ENCODE measurements around the gene JUNB. TPM values are rescaled to one million over a fixed set of nuclear protein-coding genes. Genes with fewer than 3 reads are reported as not detected.

The JUNB gene
- total RNA-seq, 2 experiments from 2014 or later, result 292 to 299 TPM

DNA sequence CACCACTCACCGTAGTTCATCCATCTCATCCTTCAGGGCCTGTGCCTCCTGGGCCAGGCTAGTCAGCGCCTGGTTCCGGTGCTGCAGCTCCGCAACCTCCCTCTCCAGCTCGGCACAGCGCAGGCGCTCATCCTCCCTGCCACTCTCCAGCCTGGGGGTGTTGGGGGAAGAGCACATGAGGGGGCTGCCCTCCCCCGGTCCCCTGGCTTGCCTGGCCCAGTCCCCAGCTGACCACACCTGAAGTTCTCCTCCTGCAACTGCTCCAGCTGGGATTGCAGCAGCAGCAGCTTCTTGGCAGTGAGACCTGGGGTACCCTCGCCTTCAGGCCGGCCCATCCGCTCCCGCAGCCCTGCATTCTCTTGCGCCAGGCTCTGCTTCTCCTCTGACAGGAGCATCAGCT lies 20.4 kb upstream of the JUNB start:
- intact Hi-C loops (cut with micrococcal nuclease), result no loop called here
- CTCF ChIA-PET, result interaction anchor here (5.9 to 17.4 kb wide), 2 partner anchors 13 to 26 kb away, joined by 62 to 480 read pairs; partner anchors contain the start of genes JUNB, PRDX2 and THSD8
- ATAC-seq, result no peak
- no peak for DNase-seq
- TF ChIP-seq, protein P1, sequence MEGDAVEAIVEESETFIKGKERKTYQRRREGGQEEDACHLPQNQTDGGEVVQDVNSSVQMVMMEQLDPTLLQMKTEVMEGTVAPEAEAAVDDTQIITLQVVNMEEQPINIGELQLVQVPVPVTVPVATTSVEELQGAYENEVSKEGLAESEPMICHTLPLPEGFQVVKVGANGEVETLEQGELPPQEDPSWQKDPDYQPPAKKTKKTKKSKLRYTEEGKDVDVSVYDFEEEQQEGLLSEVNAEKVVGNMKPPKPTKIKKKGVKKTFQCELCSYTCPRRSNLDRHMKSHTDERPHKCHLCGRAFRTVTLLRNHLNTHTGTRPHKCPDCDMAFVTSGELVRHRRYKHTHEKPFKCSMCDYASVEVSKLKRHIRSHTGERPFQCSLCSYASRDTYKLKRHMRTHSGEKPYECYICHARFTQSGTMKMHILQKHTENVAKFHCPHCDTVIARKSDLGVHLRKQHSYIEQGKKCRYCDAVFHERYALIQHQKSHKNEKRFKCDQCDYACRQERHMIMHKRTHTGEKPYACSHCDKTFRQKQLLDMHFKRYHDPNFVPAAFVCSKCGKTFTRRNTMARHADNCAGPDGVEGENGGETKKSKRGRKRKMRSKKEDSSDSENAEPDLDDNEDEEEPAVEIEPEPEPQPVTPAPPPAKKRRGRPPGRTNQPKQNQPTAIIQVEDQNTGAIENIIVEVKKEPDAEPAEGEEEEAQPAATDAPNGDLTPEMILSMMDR (IDR thresholded peaks at IDR 0.05), result no peak
- Mint-ChIP-seq H3K27ac (no peak overlapping the region), H3K4me1 (ENCODE audit: low read depth) (peaks cover 13% of the 10 kb centered on the region), H3K4me3 (no peak overlapping the region), H3K9me3 (no peaks in the 10 kb centered on the region), H3K27me3 (no peaks in the 10 kb centered on the region), H3K36me3 (ENCODE audit: low read depth) (peaks cover 2% of the 10 kb centered on the region)
- POLR2A ChIA-PET, result interaction anchor here (1.2 kb wide), 1 partner anchor 21 kb away, joined by 3 read pairs; the partner anchor contains the start of gene JUNB

DNA sequence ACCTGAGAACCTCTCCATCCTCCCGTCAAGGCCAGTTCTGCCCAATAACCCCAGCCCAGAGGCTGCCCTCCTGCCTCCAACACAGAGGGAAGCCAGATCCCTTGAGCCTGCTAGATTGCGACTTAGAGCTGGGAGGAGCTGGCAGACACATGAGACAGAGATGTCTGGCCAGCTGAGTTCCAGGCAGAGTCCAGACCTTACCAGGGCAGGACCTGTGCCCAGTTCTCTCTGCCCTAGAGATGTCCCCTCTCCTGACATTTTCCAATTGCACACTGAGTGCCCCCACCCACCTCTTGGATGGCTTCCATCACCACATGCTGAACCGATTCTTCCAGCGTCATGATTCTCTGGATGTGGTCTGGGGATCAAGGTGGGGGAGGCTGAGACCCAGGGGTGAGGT lies 19.0 kb upstream of the JUNB start:
- POLR2A ChIA-PET, result interaction anchor here (0.9 to 1.6 kb wide), 5 partner anchors 14 to 39 kb away, joined by 3 to 5 read pairs (median 3); partner anchors contain the start of genes GET3 and JUNB

DNA sequence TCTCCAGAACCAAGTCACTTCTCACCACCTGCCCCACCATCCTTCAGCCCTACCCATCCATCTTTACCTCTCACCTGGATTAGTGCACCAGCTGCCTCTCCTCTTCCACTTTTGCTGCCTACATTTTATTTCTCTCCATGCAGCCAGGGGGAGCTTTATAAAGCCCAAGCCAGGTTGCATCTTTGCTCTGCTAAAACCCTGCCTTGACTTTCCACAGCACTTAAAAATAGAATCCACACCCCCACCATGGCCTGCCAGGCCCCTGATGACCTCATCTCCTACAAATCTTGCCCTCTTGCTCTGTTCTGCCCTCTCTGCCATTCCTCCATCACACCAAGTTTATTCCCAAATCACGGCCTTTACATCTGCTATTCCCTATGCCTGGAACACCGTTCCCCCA lies 17.7 kb upstream of the JUNB start:
- intact Hi-C loops (cut with micrococcal nuclease), result no loop called here
- TF ChIP-seq, protein P1 (IDR thresholded peaks at IDR 0.05), result no peak
- DNase-seq (no peak), ATAC-seq (no peak)
- Mint-ChIP-seq H3K36me3 (ENCODE audit: low read depth) (no peaks in the 10 kb centered on the region), H3K4me3 (peak overlapping the region; percentile 2), H3K9me3 (no peaks in the 10 kb centered on the region), H3K4me1 (ENCODE audit: low read depth) (peaks cover 23% of the 10 kb centered on the region), H3K27me3 (no peaks in the 10 kb centered on the region), H3K27ac (peak overlapping the region; percentile 3)
- CTCF ChIA-PET, result interaction anchor here (0.9 to 5.9 kb wide), 9 partner anchors 8 to 192 kb away, joined by 3 to 62 read pairs (median 5); partner anchors contain the start of genes PRDX2 and THSD8
- POLR2A ChIA-PET, result interaction anchor here (0.6 to 3.0 kb wide), 5 partner anchors 16 to 48 kb away, joined by 3 to 15 read pairs (median 4); partner anchors contain the start of genes GET3 and JUNB

More for the DNA sequence above, 19.0 kb upstream of the JUNB start:
- H3K4me3 Mint-ChIP-seq, result no peak overlapping the region
- TF ChIP-seq, protein P1 (IDR thresholded peaks at IDR 0.05), result no peak
- peaks cover 16% of the 10 kb centered on the region for H3K4me1 Mint-ChIP-seq (ENCODE audit: low read depth)
- no peaks in the 10 kb centered on the region for H3K36me3 Mint-ChIP-seq (ENCODE audit: low read depth)
- ATAC-seq (no peak), DNase-seq (no peak)
- intact Hi-C loops (cut with micrococcal nuclease), result no loop called here
- H3K27me3 Mint-ChIP-seq, result no peaks in the 10 kb centered on the region
- CTCF ChIA-PET, result interaction anchor here (1.2 to 5.9 kb wide), 5 partner anchors 9 to 193 kb away, joined by 4 to 62 read pairs (median 5); partner anchors contain the start of genes PRDX2 and THSD8
- no peak overlapping the region for H3K27ac Mint-ChIP-seq
- H3K9me3 Mint-ChIP-seq, result no peaks in the 10 kb centered on the region

DNA sequence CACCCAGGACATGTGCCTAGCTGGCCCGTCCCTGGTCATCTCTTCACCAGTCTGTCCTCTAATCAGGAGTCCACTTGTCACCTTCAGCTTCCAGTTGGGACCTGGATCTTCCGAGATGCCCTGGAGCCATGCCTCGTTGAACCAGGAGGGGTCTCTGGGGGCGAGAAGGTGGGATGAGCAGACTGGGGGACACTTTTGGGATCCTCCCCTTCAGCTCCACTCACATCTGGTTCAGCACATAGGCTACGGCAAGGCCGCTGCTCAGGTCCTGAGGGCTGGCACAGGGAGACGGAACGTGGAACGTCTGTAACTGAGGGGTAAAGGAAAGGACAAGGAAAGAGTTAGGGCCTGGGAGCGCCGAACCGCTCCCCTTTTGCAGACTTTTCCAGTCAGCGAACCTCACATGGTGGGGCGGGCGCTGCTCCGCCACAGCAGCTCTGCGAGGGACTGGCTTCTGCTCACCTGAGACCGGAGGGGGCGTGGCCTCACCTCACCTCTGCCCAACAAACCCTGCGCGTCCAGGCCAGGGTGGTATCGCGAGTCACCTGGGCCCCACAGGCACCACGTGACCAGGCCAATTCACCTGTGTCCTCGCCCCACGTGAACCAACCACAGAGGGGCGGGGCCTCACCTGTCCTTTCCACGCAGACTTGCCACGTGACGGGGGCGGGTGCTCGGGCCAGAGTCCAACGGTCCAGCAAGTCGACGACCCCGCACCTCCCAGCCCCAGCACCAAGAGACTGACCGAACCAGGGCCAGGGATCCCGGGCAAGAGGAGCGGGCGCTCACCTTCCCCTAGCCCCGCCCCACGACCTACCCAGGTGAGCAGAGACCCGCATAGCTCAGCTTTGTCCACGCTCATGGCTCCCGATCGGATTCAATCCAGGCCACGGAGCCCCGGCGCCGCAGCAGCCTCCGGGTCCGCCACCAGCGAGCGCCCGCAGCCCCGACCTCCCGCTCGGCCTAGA lies 16.4 kb upstream of the JUNB start, which contains the start of gene HOOK2:
HOOK2 (minus strand) TSS at position 965 of the 968 bp plus-strand sequence; CDS start at position 862, 103 bp downstream.
- DNase-seq, result no peak
- ATAC-seq, result no peak
- Mint-ChIP-seq H3K27ac (peak within 1 kb of the TSS; percentile 71), H3K4me3 (peak within 1 kb of the TSS; percentile 71), H3K36me3 (ENCODE audit: low read depth) (no peaks in the 10 kb centered on the region), H3K4me1 (ENCODE audit: low read depth) (peaks cover 34% of the 10 kb centered on the region), H3K27me3 (no peaks in the 10 kb centered on the region), H3K9me3 (no peaks in the 10 kb centered on the region)
- CTCF ChIA-PET, result interaction anchor here (0.9 to 5.9 kb wide), 5 partner anchors 9 to 190 kb away, joined by 4 to 62 read pairs (median 10); no protein-coding TSS in a partner anchor
- POLR2A ChIA-PET, result interaction anchor here (0.7 to 3.0 kb wide), 5 partner anchors 9 to 171 kb away, joined by 3 to 15 read pairs (median 5); partner anchors contain the start of gene JUNB
- intact Hi-C loops (cut with micrococcal nuclease), result no loop called here
- TF ChIP-seq, protein P1 (IDR thresholded peaks at IDR 0.05), result no peak
